Transverse colon (tissue), 4 donors: ENCODE data around the gene MTF1.

Experiments
- CTCF ChIP-seq, 5 experiments: fragments of 200-600 bp in 3 of 5; fragments of 450-650 bp in 2 of 5; sonication (generic) in 3 of 5; IDR thresholded peaks; 1 replicate in 2 of 5; 2 replicates in 3 of 5; pipeline ENCODE4 v1.5.1; 2016 to 2017; ENCODE audit warnings: antibody characterized with exemption in 5 of 5, inconsistent platforms in 3 of 5, mild to moderate bottlenecking in 2 of 5, moderate library complexity in 1 of 5
- EP300 ChIP-seq: sonication (generic); formaldehyde crosslinking; IDR thresholded peaks from one replicate; pipeline ENCODE4 v1.6.1; 2017; ENCODE audit warnings: antibody characterized with exemption, low read depth
- POLR2AphosphoS5 ChIP-seq, 3 donors: sonication (generic); formaldehyde crosslinking; IDR thresholded peaks; one replicate each; pipeline ENCODE4 v1.6.1; 2016; ENCODE audit warnings: antibody characterized with exemption in 3 of 3

DNA sequence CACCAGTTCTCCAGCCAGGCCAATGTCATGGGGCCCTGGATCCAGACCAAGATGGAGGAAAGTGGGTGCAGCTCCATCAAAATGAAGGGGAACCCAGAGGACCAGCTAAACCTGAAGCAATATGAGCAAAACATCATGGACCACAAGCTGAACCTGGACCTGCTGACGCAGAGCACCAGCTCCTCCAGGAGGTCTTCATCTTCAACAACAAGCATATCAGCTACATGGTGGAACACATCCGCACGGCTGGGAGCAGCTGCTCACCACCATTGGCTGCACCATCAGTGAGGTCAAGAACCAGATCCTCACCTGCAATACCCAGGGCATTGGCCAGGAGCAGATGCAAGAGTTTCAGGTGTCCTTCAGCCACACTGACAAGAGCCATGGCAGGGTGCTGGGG is 80.7 kb downstream of the MTF1 start:
- TF ChIP-seq POLR2AphosphoS5 (IDR thresholded peaks at IDR 0.05) (no peak), EP300 (no peak), CTCF (IDR thresholded peaks at IDR 0.05) (no peak)
